Smooth muscle cell (in vitro differentiated cells): ENCODE data around the gene TGFBI. TPM values are rescaled to one million over a fixed set of nuclear protein-coding genes. Genes with fewer than 3 reads are reported as not detected.

Source experiments
- DNase-seq: peaks from one replicate; lab custom pipeline; 2025; ENCODE audit not compliant: unreplicated experiment; lab: John Stamatoyannopoulos, UW
- H2AFZ ChIP-seq: fragments of 200-600 bp; sonication (generic); 2 replicates; pipeline ENCODE4 v1.6.0; 2016; ENCODE audit warnings: antibody characterized with exemption, low read depth, mild to moderate bottlenecking
- H3F3A ChIP-seq: fragments of 200-600 bp; sonication (generic); 2 replicates; pipeline ENCODE4 v1.6.0; 2017; ENCODE audit warnings: antibody characterized with exemption, low read depth
- H3K27ac ChIP-seq: fragments of 200-600 bp; sonication (generic); 2 replicates; pipeline ENCODE4 v1.5.1; 2016; ENCODE audit warnings: low read depth, mild to moderate bottlenecking
- H3K27me3 ChIP-seq: fragments of 200-600 bp; sonication (generic); 2 replicates; pipeline ENCODE4 v1.6.1; 2016; ENCODE audit warnings: low read depth, mild to moderate bottlenecking
- H3K36me3 ChIP-seq: fragments of 200-600 bp; sonication (generic); 2 replicates; pipeline ENCODE4 v1.5.1; 2016; ENCODE audit warnings: low read depth
- H3K4me1 ChIP-seq: fragments of 200-600 bp; sonication (generic); 2 replicates; pipeline ENCODE4 v1.5.1; 2016; ENCODE audit warnings: low read depth
- H3K4me2 ChIP-seq: fragments of 200-600 bp; sonication (generic); 2 replicates; pipeline ENCODE4 v1.6.0; 2016; ENCODE audit warnings: mild to moderate bottlenecking
- H3K4me3 ChIP-seq: fragments of 200-600 bp; sonication (generic); 2 replicates; pipeline ENCODE4 v1.5.1; 2016; ENCODE audit warnings: mild to moderate bottlenecking
- H3K79me2 ChIP-seq: fragments of 200-600 bp; sonication (generic); 2 replicates; pipeline ENCODE4 v1.6.0; 2016; ENCODE audit warnings: low read depth, mild to moderate bottlenecking
- H3K9ac ChIP-seq: fragments of 200-600 bp; sonication (generic); 2 replicates; pipeline ENCODE4 v1.6.0; 2016; ENCODE audit warnings: low read depth
- H3K9me3 ChIP-seq: fragments of 200-600 bp; sonication (generic); replicated peaks from 2 replicates; pipeline ENCODE4 v1.5.1; 2016; ENCODE audit warnings: low read depth
- H4K20me1 ChIP-seq: fragments of 200-600 bp; sonication (generic); 2 replicates; pipeline ENCODE4 v1.6.0; 2016; ENCODE audit warnings: low read depth
- WGBS: methylation state at CpG from one replicate; pipeline ENCODE4 v1.1.7; 2016; ENCODE audit warnings: low lambda C conversion rate; 5-methylcytosine and 5-hydroxymethylcytosine counted together
- polyA plus RNA-seq: library from polyadenylated mRNA; unstranded; fragments of >200 nt; fragmentation: Nextera tagmentation; extraction: Ambion mirVana; gene quantifications from 2 replicates; pipeline ENCODE4 v1.2.1, GENCODE V29; 2016
- total RNA-seq: library from RNA; depleted of rRNA; stranded (reverse); fragments of >200 nt; gene quantifications from 2 replicates; pipeline ENCODE4 v1.2.3, GENCODE V29; 2014
- TF ChIP-seq, protein P1 (sequence below): fragments of 200-600 bp; sonication (generic); IDR thresholded peaks from 2 replicates; pipeline ENCODE4 v1.5.1; 2017; ENCODE audit warnings: borderline replicate concordance, mild to moderate bottlenecking, antibody characterized with exemption; ENCODE audit not compliant: insufficient read depth, poor library complexity, severe bottlenecking

Gene TGFBI
- total and polyA plus RNA-seq, 2 experiments from 2014 or later: 2,505 to 2,635 TPM

DNA sequence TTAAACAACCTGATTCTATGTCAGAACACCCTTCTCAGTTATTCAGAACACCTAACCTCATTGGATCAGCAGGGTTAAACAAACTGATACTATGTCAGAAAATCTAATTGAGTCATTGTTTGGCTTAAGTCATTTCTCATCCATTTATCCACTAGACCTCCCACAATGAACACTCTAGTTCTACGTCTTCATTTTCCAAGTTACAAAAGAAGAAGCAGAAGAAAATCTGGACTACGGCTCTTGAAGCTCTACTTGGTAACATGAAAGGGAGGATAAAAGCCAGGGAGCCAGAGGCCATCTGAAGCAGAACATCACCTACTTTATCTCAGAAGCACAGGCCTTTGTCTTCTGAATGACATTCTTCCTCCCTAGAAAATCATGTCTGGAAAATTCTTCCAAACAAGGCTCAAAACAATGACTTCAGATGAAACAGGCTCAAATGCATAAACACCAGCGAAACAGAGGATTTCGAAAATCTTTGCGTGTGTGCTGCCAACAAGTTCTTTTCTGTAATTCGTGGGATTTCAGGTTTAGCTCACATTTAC lies 35.4 kb upstream of the TGFBI start:
- Histone ChIP-seq H3K9me3 (no peaks in the 10 kb centered on the region), H3K9ac (peak overlapping the region; percentile 82), H3F3A (peaks cover 26% of the 10 kb centered on the region), H2AFZ (peak overlapping the region; percentile 1), H3K79me2 (no peaks in the 10 kb centered on the region), H3K4me2 (peak overlapping the region; percentile 41), H3K36me3 (no peaks in the 10 kb centered on the region), H3K27ac (peak overlapping the region; percentile 97), H3K4me1 (peaks cover 17% of the 10 kb centered on the region), H3K27me3 (no peaks in the 10 kb centered on the region), H4K20me1 (no peaks in the 10 kb centered on the region), H3K4me3 (no peak overlapping the region)
- 21% methylated on average over 6 of the region's 6 CpGs for WGBS
- TF ChIP-seq, protein P1, sequence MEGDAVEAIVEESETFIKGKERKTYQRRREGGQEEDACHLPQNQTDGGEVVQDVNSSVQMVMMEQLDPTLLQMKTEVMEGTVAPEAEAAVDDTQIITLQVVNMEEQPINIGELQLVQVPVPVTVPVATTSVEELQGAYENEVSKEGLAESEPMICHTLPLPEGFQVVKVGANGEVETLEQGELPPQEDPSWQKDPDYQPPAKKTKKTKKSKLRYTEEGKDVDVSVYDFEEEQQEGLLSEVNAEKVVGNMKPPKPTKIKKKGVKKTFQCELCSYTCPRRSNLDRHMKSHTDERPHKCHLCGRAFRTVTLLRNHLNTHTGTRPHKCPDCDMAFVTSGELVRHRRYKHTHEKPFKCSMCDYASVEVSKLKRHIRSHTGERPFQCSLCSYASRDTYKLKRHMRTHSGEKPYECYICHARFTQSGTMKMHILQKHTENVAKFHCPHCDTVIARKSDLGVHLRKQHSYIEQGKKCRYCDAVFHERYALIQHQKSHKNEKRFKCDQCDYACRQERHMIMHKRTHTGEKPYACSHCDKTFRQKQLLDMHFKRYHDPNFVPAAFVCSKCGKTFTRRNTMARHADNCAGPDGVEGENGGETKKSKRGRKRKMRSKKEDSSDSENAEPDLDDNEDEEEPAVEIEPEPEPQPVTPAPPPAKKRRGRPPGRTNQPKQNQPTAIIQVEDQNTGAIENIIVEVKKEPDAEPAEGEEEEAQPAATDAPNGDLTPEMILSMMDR: no peak
- no peak for DNase-seq

DNA sequence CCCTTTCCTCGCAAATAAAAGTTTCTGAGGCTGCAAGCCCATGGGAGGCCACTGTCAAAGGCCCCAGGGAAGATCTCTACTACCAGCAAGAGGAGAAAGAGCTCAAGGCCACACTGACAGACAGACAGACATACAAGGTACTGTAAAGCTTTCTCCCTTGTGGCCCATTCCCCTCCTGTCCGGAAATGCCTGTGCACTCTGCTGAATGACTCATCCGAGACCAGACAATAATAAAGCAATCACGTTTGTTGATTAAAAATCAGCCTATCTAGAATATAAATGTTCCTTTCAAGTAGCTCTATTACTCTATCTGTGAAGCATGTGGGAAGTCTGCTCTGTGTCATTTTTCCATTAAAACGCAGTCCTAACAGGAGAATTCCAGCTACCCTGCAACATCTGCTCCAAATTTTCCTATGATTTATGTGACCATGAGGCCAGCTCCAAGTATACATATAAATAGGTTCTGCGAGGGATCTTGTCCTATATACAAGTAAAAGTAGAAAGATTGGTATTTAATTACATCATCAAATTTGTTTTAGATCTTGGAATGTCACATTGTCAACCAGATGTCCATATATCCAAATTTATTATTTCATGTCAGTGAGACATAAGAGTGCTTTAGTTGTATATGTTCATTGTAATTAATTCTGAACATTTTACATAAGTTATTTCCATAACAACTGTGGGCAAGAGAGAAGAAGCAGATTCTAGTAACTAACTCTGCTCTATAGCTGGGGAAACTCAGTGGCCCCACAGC lies 34.7 kb upstream of the TGFBI start:
- H3K9ac ChIP-seq: peak overlapping the region; percentile 82
- TF ChIP-seq, protein P1: no peak

DNA sequence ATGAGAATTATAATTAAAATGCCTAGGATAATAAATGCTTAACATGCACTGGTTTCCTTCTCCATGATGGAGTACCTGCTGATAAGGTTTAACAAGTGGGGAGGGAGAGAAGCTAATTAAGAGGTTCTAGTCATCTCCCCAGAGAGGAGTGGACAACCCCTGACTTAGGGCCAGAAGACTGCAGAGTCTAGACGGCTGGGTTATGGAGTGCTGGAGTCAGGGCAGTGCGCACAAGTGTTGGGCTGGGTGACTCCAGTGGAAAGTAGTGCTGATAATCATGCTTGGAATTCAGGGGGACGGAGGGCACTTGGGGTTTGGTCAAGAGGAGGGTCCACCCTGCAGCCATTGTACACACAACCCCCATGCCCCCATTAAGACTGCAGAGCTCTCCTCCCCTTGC lies 32.8 kb upstream of the TGFBI start:
- Histone ChIP-seq H3K4me2 (peak overlapping the region; percentile 27), H2AFZ (no peak overlapping the region), H3K4me3 (no peak overlapping the region), H3K4me1 (peaks cover 17% of the 10 kb centered on the region), H3F3A (peaks cover 33% of the 10 kb centered on the region), H3K36me3 (no peaks in the 10 kb centered on the region), H3K27me3 (no peaks in the 10 kb centered on the region), H4K20me1 (no peaks in the 10 kb centered on the region), H3K9ac (peak overlapping the region; percentile 58), H3K27ac (peak overlapping the region; percentile 97), H3K79me2 (no peaks in the 10 kb centered on the region), H3K9me3 (no peaks in the 10 kb centered on the region)
- WGBS: 58% methylated on average over 3 of the region's 3 CpGs
- TF ChIP-seq, protein P1: no peak
- DNase-seq: no peak

More for the DNA sequence above, 34.7 kb upstream of the TGFBI start:
- peaks cover 26% of the 10 kb centered on the region for H3F3A ChIP-seq
- H4K20me1 ChIP-seq: no peaks in the 10 kb centered on the region
- 3% methylated on average over 6 of the region's 6 CpGs for WGBS
- peak overlapping the region; percentile 41 for H3K4me2 ChIP-seq
- peak overlapping the region; percentile 97 for H3K27ac ChIP-seq
- H3K4me3 ChIP-seq: no peak overlapping the region
- no peaks in the 10 kb centered on the region for H3K79me2 ChIP-seq
- H3K9me3 ChIP-seq: no peaks in the 10 kb centered on the region
- H3K27me3 ChIP-seq: no peaks in the 10 kb centered on the region
- peak overlapping the region; percentile 1 for H2AFZ ChIP-seq
- no peaks in the 10 kb centered on the region for H3K36me3 ChIP-seq
- peaks cover 17% of the 10 kb centered on the region for H3K4me1 ChIP-seq
- DNase-seq: no peak
